ENCODE data around the gene SLC25A43. TPM values are rescaled to one million over a fixed set of nuclear protein-coding genes. Genes with fewer than 3 reads are reported as not detected.
"Not testable (repeated sequence)": the region's sequence is repeated elsewhere in the genome, so short reads cannot be mapped to it uniquely, and the experiment has no call there.

The SLC25A43 gene
- total and polyA plus RNA-seq, 12 donors = 0.63 to 5.9 (median 2.8) TPM

- TF ChIP-seq CTCF (IDR thresholded peaks at IDR 0.05) = no peak
- intact Hi-C loops (cut with DNase I) = no loop called here
- no peaks in the 10 kb centered on the region for H3K27me3 ChIP-seq
- DNase-seq (no peak), ATAC-seq (no peak)
- peaks cover 0 to 11% (median 0%) of the 10 kb centered on the region in 9 donors for H3K4me1 ChIP-seq
- no peaks in the 10 kb centered on the region for H3K9me3 ChIP-seq
- H3K27ac ChIP-seq = no peak overlapping the region
- WGBS, 2 donors = 59 to 92% methylated on average over 3 to 4 of the region's 4 CpGs
- H3K4me3 ChIP-seq = no peak overlapping the region
- H3K36me3 ChIP-seq = no peaks in the 10 kb centered on the region
Observed at GRCh38 chrX:119429471-119429870, 30.3 kb downstream of the SLC25A43 start.

DNA sequence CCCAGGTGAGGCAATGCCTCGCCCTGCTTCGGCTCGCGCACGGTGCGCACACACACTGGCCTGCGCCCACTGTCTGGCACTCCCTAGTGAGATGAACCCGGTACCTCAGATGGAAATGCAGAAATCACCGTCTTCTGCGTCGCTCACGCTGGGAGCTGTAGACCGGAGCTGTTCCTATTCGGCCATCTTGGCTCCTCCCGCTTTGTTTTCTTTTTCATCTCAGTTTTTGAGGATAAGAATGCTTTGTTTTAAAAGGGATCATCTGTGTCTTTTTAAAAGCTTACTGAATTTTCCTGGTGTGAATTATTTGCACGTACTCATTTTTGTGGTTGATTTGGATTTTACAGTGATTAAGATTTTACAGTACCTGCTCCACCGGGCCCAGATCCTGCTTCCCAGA, 42.2 kb downstream of the SLC25A43 start:
- WGBS, 2 donors = 97 to 99% methylated on average over 8 to 9 of the region's 17 CpGs
- intact Hi-C loops (cut with DNase I); ATAC-seq; H3K9me3 ChIP-seq; H3K27ac ChIP-seq; H3K4me1 ChIP-seq; H3K4me3 ChIP-seq; H3K36me3 ChIP-seq; DNase-seq; H3K27me3 ChIP-seq: not testable (repeated sequence)

- WGBS, 2 donors = 78 to 86% methylated on average over 2 of the region's 2 CpGs
- Histone ChIP-seq H3K27me3 (no peaks in the 10 kb centered on the region), H3K4me1 (no peaks in the 10 kb centered on the region), H3K4me3 (no peak overlapping the region), H3K36me3 (no peaks in the 10 kb centered on the region), H3K27ac (no peak overlapping the region), H3K9me3 (no peaks in the 10 kb centered on the region)
- TF ChIP-seq CTCF (IDR thresholded peaks at IDR 0.05) = no peak
- DNase-seq (no peak), ATAC-seq (no peak)
- intact Hi-C loops (cut with DNase I) = no loop called here
Observed at GRCh38 chrX:119442286-119442685, 43.1 kb downstream of the SLC25A43 start.

DNA sequence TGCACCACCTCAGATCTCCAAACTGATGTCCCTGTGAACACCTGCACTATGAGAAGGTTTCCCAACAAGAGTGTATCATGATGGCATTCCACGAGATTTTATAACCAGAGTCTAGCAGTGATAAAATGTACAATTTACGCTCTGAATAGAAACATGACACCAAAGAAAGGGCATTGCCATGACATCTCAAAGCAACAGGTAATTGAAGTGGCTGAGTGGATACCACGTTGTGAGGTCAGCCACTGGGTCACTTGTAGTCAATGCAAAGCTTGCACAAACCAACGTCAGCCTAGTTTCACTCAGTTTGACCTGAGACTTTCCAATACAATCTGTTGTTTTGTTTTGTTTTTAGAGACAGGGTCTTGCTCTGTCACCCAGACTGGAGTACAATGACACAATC, 54.1 kb downstream of the SLC25A43 start:
- Histone ChIP-seq H3K27me3 (peaks cover 0 to 8% (median 0%) of the 10 kb centered on the region in 7 donors), H3K9me3 (no peaks in the 10 kb centered on the region), H3K4me3 (no peak overlapping the region), H3K27ac (no peak overlapping the region), H3K4me1 (no peaks in the 10 kb centered on the region), H3K36me3 (peaks cover 0 to 13% (median 0%) of the 10 kb centered on the region in 9 donors)
- TF ChIP-seq CTCF (IDR thresholded peaks at IDR 0.05) = no peak
- DNase-seq = no peak
- intact Hi-C loops (cut with DNase I) = no loop called here
- WGBS, 2 donors = 85 to 95% methylated on average over 4 of the region's 4 CpGs
- no peak for ATAC-seq

- no peak for ATAC-seq
- H3K9me3 ChIP-seq = no peaks in the 10 kb centered on the region
Observed at GRCh38 chrX:119455264-119455663, 56.1 kb downstream of the SLC25A43 start.

More at GRCh38 chrX:119455264-119455663, 56.1 kb downstream of the SLC25A43 start:
- peaks cover 0 to 13% (median 0%) of the 10 kb centered on the region in 9 donors for H3K36me3 ChIP-seq
- peaks cover 0 to 8% (median 0%) of the 10 kb centered on the region in 7 donors for H3K27me3 ChIP-seq
- H3K27ac ChIP-seq = no peak overlapping the region
- intact Hi-C loops (cut with DNase I) = no loop called here
- no peak for DNase-seq
- WGBS, 2 donors = 91 to 97% methylated on average over 1 of the region's 1 CpG
- no peak overlapping the region for H3K4me3 ChIP-seq
- no peaks in the 10 kb centered on the region for H3K4me1 ChIP-seq
- TF ChIP-seq CTCF (IDR thresholded peaks at IDR 0.05) = no peak
